Femur (tissue), 1 donor: ENCODE measurements around the gene SERPINB1.
"Not testable (repeated sequence)": the region's sequence is repeated elsewhere in the genome, so short reads cannot be mapped to it uniquely, and the experiment has no call there.

Experiments
- DNase-seq: peaks from one replicate; pipeline ENCODE4 v3.0.0-alpha.2; 2017

SERPINB1 gene

DNA sequence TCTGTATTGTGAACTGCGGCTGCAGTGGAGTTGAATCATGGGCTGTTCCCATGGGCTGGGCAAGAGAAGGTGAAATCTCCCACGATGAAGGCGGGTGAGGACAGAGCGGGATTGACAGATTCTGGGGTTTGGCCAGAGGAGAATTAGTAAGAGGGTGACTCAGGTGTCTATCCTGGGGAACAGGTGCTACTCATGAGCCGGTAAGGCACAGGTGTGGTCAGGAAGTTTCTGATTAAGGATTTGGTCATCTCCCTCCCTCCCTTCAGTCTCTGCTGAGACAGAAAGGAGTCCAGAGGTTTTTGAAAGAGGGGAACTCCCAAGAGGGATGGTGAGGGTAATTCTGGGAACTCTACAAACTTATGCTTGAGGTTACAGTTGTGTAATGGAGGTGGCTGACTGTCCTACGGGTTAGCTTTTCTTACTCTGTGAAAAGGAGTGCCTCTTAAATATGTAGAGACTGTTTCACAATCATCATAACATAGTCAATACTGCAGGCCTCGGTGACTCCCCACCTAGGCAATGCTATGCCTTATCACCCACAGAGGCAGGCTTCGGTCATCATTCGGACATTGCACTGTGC, 31.5 kb downstream of the SERPINB1 start:
- DNase-seq, result no peak

DNA sequence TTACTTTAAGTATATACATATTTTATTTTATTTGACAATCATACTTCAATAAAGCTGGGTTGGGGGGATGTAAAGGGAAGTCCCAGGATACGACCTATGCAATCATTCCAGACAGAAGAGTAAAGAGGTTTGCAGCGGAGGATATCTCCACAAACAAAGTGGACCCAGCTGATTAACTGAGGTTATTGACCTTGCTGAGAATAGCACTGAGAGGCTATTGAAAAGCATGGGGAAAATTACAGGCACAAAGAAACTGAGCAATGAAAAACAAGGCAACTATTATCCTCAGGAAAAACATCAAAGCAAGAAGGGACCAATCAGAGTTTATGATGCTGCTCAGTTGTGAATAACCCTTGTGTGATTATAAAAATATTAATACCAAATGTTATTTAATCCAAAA, 32.6 kb downstream of the SERPINB1 start:
- DNase-seq, result no peak

DNA sequence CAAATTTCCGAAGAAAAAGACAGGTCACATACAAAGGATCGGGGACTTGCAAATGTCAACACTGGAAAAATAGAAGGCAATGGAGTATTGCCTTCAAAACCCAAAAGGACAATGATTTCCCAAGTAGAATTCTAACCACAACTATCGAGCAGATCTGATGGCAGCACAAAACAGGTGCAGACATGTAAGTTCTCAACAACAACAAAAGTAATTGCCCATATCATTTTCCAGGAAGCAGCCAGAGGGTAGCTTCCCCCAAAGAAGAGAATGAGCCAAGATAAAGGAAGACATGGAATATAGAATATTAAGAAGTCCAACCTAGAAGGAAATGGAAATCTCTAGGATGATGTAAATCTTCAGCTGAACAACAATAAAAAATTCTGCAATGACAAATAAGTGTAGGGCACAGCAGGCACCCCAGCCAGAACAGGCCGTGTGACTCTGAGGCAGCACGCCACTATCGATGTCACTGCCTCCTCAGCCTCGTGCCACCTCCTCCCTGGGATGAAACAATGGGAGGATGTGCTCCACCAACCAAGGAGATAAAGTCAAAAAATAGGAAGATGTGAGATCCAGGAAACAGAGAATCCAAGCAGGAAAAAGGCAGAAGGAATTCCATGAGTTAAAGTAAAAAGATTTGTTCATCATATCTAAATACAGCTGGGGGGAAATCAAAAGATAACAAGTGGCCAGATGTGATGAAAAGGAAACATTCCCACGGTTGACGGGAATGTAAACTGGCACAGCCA, 34.1 kb downstream of the SERPINB1 start:
- DNase-seq, result no peak

DNA sequence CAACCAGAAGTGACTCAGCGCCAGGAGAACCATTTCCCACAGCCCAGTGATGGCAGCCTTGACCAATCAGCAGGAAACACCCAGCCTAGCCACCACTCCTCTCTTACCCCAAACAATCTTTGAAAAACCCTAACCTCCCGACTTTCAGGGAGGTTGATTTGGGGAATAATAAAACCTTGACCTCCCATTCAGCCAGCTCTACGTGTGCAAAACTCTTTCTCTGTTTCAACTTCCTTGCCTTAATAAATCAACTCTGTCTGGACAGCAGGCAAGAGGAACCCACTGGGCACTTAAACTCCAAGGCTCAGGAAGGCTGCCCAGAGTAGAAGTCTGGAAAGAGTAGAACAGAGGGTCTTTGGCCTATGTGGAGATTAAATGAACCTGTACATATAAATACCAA, 35.0 kb downstream of the SERPINB1 start:
- no peak for DNase-seq

DNA sequence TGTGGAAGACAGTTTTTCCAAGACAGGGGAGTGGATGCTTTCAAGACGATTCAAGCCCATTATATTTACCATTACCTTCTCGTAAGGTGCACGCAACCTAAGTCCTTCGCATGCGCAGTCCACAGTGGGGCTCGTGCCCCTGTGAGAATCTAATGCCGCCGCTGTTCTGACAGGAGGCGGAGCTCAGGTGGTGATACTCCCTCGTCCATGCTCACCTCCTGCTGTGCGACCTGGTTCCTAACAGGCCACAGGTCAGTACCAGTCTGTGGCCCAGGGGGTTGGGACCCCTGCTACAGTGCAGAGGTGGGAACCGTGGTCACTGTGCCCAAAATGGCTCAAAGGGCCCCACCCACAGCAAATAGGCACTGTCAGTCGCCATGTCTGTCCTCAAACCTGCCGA, 36.6 kb downstream of the SERPINB1 start:
- no peak for DNase-seq

DNA sequence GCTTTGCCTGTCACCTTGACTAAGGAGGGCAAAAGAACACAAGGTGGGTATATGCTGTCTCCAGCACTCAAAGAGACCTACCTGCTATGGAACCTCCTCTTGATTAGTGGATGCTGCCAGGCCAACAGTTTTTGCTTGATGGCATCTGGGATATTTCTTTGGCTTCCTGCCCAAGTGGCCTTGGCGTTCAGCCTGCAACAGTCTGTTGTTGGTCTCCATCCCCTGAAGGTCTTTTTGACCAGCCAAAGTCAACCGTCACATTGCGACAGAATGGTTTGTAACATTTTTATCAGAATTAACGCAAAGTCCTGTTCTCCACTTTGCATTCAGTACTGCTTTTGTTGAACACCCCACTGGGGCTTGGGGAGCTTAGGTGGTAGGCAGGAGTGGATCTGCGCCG, 37.1 kb downstream of the SERPINB1 start:
- DNase-seq, result no peak

DNA sequence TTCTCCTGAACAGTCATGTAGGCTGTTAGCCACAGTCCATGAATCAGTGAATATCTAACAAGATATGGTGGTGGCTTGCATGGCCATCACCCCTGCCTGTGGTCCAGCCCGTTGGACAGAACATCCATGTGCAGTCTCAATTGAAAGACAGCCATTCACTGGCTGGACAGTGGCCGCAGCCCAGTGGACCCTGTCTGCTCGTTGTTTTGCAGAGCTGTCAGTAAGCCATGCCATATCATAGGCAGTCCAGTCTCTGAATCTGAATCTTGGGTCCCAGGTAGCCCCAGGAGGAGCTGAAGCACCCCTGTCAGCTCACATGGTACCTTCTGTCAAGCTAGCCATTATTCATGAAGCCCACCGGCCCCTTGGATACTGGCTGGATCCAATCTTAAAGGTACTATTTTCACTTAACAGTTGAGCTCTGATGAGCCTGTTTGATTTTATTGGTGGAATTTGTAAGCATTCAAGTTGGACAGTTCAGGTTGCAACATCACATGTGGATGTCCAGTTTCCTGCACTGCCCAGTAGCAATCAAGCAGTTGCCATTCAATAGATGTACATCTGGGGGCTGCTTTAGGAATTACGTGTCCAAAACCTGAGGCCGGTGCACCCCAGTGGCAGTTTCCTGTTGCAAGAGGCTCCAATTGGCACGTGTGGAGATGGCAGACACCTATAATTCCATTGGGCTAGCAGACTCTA, 37.8 kb downstream of the SERPINB1 start:
- no peak for DNase-seq

DNA sequence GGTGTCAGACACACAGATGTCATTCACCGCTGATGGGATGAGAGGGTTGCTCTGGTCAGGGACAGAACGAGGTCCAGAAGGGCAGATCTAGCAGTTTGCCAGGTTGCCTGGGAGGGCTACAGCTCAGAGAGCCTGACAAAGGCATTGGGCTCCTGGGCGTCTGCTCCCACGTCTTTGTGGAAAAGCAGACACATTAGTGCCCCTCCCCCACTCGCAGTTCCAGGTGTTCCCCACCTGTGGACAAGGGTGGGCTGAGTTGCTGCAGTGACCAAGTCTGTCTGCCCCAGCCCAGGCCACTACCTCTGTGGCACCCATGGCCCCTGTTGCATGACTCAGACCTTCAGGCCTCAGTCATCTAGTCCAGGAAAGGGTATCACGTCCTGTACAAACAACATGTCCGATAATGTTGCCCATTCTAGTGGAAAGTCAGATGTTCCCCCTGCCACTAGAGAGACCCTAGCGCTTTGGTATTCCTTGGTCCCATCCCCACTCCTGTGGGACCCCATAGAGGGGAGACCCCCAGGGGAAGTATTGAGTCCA, 39.1 kb downstream of the SERPINB1 start:
- no peak for DNase-seq

DNA sequence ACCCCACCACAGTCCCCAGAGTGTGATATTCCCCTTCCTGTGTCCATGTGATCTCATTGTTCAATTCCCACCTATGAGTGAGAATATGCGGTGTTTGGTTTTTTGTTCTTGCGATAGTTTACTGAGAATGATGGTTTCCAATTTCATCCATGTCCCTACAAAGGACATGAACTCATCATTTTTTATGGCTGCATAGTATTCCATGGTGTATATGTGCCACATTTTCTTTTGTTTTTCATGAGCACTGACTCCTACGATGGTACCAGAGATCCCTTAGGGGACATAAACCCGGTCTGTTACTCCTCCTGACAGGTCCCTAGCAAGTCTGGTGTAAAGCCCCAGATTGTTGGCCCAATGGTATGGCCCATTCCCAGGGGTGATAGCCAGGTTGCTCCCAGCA, 40.0 kb downstream of the SERPINB1 start:
- DNase-seq, result not testable (repeated sequence)

DNA sequence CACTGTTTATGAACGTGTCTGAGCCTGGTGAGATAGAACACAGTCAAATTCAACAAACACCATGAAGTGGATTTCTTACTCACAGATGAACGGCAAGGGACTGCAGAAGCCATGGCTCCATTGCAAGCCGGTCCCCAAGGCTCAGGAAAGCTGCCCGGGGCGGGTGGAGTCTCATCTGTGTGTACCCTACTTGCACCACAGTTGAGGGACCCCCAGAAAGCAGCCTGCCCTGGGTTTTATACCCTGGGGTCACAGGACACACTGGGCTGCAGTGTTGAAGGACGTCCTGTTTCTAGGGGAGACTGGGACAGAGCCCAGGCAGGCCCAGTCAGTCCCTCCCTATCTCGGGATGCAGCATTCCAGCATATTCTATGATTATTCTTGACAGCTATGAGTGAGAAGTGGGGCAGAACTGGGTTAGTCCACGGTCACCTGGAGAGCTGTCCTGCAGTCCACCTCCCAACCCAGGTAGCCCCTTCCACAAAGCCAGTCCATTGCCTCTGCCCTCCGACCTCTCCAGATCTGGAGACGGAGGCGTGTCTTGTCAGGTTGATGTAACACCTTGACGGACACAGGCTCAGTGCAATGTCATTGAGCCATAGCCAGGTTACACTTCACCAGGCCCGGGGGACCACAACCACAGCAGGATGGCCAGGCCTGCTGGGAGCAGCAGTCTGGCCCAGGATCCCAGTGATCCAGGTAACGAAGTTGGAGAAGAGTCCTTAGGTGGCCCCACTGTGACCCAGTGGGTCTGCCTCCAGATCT, 40.9 kb downstream of the SERPINB1 start:
- no peak for DNase-seq

DNA sequence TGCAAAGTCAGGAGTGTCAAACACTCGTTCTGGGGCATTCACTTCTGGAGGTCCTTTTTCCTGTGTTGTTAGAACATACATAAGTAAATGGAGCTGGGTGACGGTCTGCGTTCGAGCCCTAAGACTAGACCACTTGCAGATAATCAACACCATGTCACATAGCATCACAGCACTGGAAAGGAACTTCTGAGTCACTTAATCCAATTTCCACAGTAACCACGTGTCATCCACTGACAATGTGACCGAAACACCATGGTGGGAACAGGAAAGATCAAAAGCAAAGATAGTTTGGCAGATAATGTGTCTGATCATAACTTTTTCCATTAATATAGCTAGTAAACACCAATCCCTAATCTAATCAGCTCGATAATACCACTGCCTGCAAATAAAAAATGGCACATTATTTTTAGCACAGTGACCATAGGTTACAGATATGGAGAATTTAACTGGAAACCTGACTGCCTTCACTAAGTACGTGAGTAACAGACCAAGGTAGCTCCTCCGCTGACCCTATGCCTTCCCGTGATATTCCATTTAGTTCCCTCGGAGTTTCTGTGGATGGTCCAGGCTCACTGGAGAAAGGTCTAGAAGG, 41.6 kb downstream of the SERPINB1 start:
- no peak for DNase-seq

DNA sequence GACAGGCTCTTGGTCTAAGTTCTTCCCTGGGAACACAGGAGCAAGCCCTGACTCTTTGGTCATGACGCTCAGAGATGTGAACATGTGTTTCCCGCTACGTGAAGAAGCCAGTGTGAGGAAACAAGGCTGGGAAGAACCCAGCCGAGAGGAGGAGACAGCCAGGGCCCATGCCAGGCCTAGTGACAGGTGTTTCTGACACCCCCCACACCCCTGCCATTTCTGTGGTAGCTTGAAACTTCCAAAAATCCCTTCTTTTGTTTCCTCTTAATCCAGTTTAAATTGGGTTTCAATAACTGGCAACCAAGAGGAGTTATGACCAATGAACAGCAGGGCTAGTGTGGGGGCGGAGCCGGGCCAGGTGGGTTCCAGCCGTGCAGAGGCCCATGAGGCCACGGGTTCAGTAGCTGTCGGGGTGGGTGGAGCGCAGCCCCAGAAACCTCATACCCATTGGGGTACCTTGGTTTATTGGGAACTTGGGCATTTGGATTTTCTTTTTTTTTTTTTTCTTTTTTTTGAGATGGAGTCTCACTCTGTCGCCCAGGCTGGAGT, 43.0 kb downstream of the SERPINB1 start:
- no peak for DNase-seq

DNA sequence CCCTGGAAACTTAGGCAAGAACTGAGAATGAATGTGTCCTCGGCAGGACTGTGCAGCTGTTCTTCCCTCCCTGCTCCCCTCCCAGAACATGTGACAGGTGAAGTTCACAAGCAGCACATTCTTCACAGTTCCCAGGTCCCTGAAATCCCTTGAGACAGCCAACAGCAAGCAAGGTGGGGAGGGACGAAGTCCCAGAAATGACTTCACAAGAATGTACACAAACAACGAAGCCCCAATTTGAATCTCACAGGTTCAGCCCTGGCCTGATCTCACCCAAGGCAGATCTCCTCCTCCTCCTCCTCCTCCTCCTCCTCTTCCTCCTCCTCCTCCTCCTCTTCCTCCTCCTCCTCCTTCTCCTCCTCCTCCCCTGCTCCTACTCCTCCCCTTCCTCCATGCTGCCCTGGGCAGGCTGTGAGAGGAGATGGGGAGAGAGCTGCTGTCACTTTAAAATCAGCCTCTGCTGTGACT, 44.1 kb downstream of the SERPINB1 start:
- no peak for DNase-seq

DNA sequence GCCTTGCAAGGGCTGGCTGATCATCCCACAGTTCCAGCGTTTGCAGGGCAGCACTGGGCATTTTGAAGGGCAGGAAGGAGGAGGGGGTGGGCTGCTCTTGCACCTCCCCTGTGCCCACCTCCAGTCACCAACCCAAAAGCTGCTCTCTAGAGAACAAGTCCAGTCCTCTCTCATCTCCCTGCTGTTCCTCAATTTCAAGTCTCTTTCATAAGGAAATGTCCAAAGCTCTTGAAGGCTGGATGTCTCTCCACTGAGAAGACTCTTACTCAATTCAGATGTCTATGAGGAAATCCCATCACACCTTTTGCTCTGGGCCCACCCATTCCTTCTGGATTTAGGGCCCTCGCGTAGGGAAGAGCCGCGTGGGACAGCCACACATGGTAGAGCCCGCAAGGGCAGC, 44.8 kb downstream of the SERPINB1 start:
- DNase-seq, result no peak

DNA sequence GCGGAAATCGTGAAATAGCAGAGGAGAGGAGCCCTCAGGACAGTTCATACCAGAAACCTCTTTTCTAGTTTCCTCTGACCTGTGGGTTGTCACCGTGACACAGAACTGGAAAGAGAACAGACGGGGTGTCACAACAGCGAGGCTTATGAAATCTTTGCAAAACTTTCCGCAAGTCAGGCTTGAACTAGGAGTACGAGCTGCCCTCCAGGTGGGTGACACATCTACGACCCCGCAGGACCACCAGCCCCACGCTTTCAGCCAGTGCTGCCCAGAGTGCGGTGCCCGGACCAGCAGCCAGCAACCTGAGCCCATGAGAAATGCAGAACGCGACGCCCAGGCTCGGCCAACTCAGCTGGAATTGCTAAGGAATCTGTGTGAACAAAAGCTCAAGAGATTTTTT, 45.7 kb downstream of the SERPINB1 start:
- DNase-seq, result no peak

DNA sequence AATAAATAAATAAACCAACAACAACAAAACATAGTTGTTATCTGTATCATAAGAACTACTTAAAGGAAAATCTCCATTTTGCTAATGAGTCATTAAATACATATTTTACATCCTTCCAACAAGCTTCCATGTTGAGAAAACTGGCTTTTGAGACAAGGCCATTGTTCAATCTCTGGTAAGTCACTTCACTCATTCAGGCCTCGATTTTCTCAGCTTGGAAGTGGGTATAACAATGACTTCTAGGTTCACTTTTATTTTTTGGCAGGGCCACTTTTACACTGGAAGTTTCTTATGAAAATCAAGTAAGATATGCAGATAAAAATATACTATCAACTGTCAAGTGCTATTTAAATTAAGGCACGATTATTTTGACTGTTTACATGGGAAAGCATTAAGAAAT, 46.5 kb downstream of the SERPINB1 start:
- DNase-seq, result no peak

DNA sequence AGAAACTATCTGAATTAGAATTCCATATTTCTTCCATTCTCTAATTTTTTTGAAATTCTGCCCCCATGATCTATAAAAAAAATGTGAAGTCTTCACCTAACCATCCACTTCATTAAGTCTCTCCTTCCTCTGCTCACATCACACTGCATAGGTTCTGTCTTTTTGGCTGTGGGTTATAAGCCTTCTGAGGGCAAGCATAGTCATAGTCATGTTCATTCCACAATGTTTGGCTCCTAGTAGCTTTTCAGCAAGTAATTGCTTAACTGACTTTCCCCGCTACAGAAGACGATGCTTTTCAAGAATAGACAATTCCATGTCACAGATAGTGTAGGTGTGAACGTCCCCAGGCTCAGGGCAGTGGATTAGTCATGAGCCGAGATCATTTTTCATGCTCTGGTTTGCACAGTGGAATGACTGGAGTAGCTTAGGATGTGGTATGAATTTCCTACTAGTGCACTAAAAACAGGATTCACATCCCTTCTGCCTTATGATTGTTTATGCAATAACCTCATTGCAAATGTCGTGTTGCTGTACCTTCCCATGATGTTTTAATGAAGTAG, 47.4 kb downstream of the SERPINB1 start:
- DNase-seq, result no peak

DNA sequence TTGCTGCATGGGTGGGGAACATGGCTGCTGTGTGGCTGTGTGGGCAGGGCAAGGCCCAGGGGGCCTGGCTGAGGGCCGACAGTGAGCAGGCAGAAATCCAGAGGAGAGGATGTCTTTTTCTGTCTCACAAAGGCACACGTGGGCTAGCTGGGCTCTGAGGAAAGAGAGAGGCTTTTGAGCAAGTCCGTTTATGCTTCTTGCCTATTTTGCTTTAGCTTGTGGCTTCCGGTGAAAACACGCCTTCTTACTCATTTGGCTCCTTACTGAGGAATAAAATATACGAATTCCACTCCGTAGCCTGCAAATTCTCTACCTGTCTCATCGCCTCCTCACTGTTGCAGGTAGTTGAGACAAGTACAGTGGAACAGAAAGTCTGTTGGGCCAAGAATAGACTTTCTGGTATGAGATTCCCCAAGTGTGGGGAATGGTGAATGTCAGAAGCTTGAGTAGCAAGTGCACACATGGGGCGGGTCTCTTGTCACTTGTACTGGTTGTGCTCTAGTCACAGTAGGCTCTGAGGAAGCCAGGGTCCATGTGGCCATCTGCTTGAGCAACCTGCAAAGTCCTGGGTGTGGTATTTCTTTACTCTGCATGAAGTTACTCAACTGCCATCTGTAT, 48.0 kb downstream of the SERPINB1 start:
- DNase-seq, result no peak

DNA sequence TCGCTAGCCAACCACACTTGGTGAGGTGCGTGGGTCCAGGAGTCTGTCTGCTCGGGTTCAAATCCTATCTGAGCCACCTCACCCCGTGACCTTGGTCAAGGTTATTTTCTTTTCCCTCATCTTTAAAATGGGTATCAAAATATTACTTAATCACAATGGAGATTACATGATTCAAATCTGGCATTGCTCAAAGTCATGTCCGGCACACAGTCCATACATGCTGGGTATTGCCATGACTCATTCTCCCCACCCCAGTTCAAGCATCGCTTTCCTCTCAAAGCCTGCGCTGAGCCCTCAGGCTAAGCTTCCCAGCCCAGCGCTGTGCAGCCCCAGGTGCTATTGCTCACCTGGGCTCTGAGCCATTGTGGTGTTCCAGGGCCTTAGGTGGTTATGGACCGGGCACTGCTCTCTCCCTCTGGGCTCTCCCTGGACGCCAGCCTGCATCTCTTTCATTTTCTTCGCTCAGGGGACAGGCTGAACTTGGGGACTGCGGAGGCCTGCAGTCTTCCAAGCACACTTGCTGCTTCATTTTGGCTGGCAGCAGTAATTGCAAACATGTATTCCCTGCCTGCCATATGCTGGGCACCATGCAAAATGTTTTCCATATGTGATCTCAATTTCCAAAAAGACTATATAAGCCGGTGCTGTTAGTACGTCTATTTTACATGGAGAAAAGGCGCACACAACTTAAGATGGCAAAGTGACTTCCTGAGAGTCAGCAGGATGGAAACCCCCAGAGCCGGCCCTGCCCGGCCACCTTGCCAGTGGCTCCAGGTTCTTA, 49.1 kb downstream of the SERPINB1 start:
- DNase-seq, result no peak

DNA sequence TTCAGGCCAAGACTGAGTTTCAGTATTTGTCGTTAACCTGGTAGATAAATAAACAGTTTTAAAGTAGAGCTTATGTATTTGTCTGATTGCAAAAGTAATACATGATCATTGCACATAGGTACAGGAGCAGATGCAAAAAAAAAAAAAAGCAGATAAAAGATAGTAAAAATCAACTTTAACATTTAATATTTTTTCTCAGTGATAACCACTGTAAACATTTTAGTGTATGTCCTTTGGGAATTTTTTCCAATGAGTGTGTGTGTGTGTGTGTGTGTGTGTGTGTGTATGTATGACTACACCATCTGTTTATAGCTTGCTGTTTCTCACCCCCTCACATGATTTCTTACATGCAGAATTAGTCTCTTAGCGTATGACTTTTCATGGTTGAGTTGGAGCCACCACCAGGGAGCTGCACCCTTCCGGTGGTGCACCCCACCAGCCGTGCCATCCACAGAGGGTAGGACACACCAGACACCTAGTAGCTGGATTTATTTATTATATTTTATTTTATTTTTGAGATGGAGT, 50.2 kb downstream of the SERPINB1 start:
- DNase-seq, result no peak
